Activated naive CD4-positive, alpha-beta T cell treated with anti-CD3 and anti-CD28 coated beads for 36 hours (primary cell): ENCODE measurements around the gene DIP2C. TPM values are rescaled to one million over a fixed set of nuclear protein-coding genes. Genes with fewer than 3 reads are reported as not detected.

Source experiments
- CTCF ChIA-PET: fragments of 350-600 bp; sonication (Branson Sonifier 250); formaldehyde crosslinking; loops from one replicate; lab custom pipeline; 2021; ENCODE audit warnings: antibody characterized with exemption; lab: Charles Lee
- DNase-seq: peaks from one replicate; pipeline ENCODE4 v3.0.0-alpha.2; 2020
- H3K27ac Mint-ChIP-seq: one replicate; pipeline ENCODE4 v1.8.0; 2021; ENCODE audit warnings: mild to moderate bottlenecking, mixed read lengths
- H3K27me3 Mint-ChIP-seq: one replicate; pipeline ENCODE4 v1.8.0; 2021; ENCODE audit warnings: low read depth, mixed read lengths
- H3K36me3 Mint-ChIP-seq: one replicate; pipeline ENCODE4 v1.8.0; 2021; ENCODE audit warnings: low read depth, mixed read lengths
- H3K4me1 Mint-ChIP-seq: one replicate; pipeline ENCODE4 v1.8.0; 2021; ENCODE audit warnings: low read depth, mixed read lengths
- H3K4me3 Mint-ChIP-seq: one replicate; pipeline ENCODE4 v1.8.0; 2021; ENCODE audit warnings: mild to moderate bottlenecking, moderate library complexity, mixed read lengths
- H3K9me3 Mint-ChIP-seq: one replicate; pipeline ENCODE4 v1.8.0; 2021; ENCODE audit warnings: mixed read lengths
- intact Hi-C: fragments of 100-400 bp; cut with micrococcal nuclease; formaldehyde crosslinking; loops from one replicate; pipeline ENCODE4 v1.15.1; 2023
- total RNA-seq, 2 experiments: library from RNA; stranded (reverse); gene quantifications; one replicate each; pipeline ENCODE4 v1.2.3, GENCODE V29; 2021

The DIP2C gene
- total RNA-seq, 2 experiments from 2014 or later, result 0.67 to 0.91 TPM

DNA sequence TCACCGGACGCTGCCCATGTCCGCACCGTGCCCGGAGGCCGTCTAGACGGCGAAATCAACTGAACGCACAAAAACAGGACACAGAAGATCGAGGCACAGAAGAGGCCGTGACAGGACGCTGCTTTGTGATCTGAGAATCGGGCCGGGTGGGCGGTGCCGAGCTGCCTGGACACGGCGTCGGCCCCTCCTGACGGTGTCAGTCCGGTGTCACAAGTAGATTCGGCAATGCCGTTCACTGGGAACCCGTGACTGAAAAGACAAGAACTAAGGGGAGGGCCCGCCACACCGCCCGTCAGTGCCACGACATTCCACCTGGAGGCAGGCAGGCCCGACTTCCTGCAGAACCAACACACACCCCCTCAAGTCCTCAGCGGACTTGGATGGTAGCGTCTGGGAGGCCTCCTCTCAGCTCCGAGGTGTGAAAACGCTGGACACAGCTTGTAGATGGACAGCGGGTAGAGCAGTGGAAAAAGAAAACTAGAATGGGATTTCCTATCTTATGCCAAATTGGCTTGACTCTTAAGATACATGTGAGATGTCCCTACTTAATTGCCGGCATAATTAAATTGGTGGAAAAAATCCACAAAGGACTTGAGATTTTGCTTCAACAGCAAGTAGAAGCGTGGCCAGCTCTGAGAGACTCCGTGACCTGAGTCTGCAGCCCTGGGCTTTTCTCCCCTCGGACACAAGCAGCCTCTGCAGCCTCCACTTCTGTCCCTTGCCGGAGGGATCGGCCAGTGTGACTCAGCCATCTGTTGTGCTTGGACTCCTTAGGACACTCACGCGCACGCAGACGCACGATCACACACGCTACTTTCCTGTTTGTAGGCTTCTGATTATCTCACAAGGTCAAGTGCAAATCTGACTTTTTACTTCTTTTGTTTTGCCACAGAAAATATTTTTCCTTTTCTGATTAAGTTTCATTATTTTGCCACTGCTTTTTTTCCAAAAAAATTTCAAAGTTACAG is 269.0 kb downstream of the DIP2C start:
- no peak for DNase-seq
- CTCF ChIA-PET, result no interaction called here
- Mint-ChIP-seq H3K4me1 (no peaks in the 10 kb centered on the region), H3K36me3 (no peaks in the 10 kb centered on the region), H3K27ac (no peak overlapping the region), H3K9me3 (no peaks in the 10 kb centered on the region), H3K4me3 (no peak overlapping the region), H3K27me3 (no peaks in the 10 kb centered on the region)
- intact Hi-C loops, result no loop called here

GRCh38 chr10:418894-419293 is 270.6 kb downstream of the DIP2C start:
- CTCF ChIA-PET, result no interaction called here

GRCh38 chr10:418226-418625 is 271.2 kb downstream of the DIP2C start:
- CTCF ChIA-PET, result interaction anchor here (0.7 kb wide), 1 partner anchor 93 kb away, joined by 9 read pairs; no protein-coding TSS in a partner anchor
- peaks cover 3% of the 10 kb centered on the region for H3K36me3 Mint-ChIP-seq
- no peak overlapping the region for H3K27ac Mint-ChIP-seq
- H3K4me3 Mint-ChIP-seq, result no peak overlapping the region
- H3K4me1 Mint-ChIP-seq, result no peaks in the 10 kb centered on the region
- H3K27me3 Mint-ChIP-seq, result peaks cover 2% of the 10 kb centered on the region
- H3K9me3 Mint-ChIP-seq, result no peaks in the 10 kb centered on the region
- no peak for DNase-seq
- intact Hi-C loops, result no loop called here

More at GRCh38 chr10:418894-419293, 270.6 kb downstream of the DIP2C start:
- H3K4me1 Mint-ChIP-seq, result no peaks in the 10 kb centered on the region
- no peak overlapping the region for H3K4me3 Mint-ChIP-seq
- H3K36me3 Mint-ChIP-seq, result no peaks in the 10 kb centered on the region
- intact Hi-C loops, result no loop called here
- no peak overlapping the region for H3K27ac Mint-ChIP-seq
- H3K27me3 Mint-ChIP-seq, result no peaks in the 10 kb centered on the region
- no peak for DNase-seq
- H3K9me3 Mint-ChIP-seq, result no peaks in the 10 kb centered on the region

DNA sequence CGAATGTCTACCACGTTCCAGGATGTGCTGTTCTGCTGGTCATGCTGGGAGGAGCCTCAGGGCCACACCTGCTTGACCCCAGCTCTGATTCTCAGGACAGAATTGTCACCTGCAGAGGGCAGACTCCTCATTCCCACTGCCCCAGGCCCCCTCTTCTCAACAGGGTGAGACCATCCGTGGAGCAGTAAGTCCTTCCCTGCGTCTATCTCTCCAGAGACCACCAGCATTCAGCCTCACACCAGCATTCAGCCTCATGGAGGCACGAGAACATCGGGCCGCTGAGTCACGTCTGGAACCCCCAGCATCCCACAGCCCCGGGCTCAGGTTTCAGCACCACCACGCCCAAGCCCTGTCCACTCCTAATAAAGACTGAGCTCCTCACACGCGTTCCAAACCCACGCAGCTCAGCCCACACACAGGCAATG is 273.4 kb downstream of the DIP2C start:
- CTCF ChIA-PET, result no interaction called here
- H3K4me1 Mint-ChIP-seq, result no peaks in the 10 kb centered on the region
- intact Hi-C loops, result no loop called here
- no peak overlapping the region for H3K27ac Mint-ChIP-seq
- peaks cover 2% of the 10 kb centered on the region for H3K27me3 Mint-ChIP-seq
- no peaks in the 10 kb centered on the region for H3K9me3 Mint-ChIP-seq
- no peak for DNase-seq
- H3K36me3 Mint-ChIP-seq, result peaks cover 3% of the 10 kb centered on the region
- no peak overlapping the region for H3K4me3 Mint-ChIP-seq

DNA sequence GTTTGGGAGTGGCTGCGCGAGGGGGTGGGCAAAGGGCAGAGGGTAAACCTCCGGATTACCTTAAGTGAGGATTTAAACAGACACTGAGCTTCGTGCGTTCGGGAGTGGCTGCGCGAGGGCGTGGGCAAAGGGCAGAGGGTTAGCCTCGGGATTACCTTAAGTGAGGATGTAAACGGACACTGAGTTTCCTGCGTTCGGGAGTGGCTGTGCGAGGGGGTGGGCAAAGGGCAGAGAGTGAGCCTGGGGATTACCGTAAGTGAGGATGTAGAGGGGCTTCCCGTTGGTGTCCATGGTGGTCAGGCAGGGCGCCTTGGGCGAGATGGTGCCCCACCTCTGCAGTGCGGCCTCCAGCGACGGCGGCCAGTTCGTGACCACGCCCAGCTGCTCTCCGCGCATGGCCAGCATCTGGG is 275.8 kb downstream of the DIP2C start:
- H3K4me1 Mint-ChIP-seq, result no peaks in the 10 kb centered on the region
- intact Hi-C loops, result no loop called here
- H3K9me3 Mint-ChIP-seq, result no peaks in the 10 kb centered on the region
- peaks cover 3% of the 10 kb centered on the region for H3K36me3 Mint-ChIP-seq
- no peak overlapping the region for H3K27ac Mint-ChIP-seq
- no peak for DNase-seq
- peaks cover 2% of the 10 kb centered on the region for H3K27me3 Mint-ChIP-seq
- H3K4me3 Mint-ChIP-seq, result no peak overlapping the region
- CTCF ChIA-PET, result no interaction called here

GRCh38 chr10:412109-412508 is 277.4 kb downstream of the DIP2C start:
- intact Hi-C loops, result no loop called here
- DNase-seq, result no peak
- H3K9me3 Mint-ChIP-seq, result no peaks in the 10 kb centered on the region
- H3K4me1 Mint-ChIP-seq, result no peaks in the 10 kb centered on the region
- H3K27me3 Mint-ChIP-seq, result peaks cover 2% of the 10 kb centered on the region
- CTCF ChIA-PET, result no interaction called here
- peaks cover 3% of the 10 kb centered on the region for H3K36me3 Mint-ChIP-seq
- no peak overlapping the region for H3K4me3 Mint-ChIP-seq
- no peak overlapping the region for H3K27ac Mint-ChIP-seq

GRCh38 chr10:411603-412002 is 277.9 kb downstream of the DIP2C start:
- Mint-ChIP-seq H3K9me3 (no peaks in the 10 kb centered on the region), H3K4me3 (no peak overlapping the region), H3K36me3 (peaks cover 3% of the 10 kb centered on the region), H3K27ac (no peak overlapping the region), H3K4me1 (no peaks in the 10 kb centered on the region), H3K27me3 (peaks cover 2% of the 10 kb centered on the region)
- CTCF ChIA-PET, result no interaction called here
- intact Hi-C loops, result no loop called here
- no peak for DNase-seq

DNA sequence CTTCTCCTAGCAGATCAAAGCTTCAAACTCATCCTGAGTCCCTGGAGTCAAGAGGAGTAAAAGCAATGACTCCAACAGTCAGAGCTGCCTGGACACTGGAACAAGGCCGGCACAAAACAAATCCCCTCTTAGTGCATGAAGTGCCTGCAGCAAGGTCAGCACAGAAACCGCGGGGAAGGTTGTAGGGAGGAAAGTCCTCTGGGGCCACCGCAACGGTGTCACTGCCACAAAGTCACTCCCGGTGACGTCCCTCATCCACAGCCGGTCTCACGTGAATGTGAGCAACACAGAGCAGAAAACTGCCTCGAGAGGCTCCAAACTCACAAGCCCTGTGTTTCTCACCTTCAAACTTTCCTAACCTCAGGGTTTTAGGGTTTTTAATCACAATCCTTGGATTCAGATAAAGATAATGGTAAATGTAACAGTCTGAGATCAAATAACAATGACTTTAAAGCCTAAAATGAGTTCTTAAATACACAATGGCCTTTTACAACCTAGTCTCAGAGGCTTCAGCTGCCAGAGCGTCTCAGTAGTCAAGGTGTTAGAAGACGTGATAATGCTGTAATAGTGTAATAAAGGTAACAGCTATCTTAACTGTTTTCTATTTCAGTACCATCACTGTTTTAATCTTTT is 279.9 kb downstream of the DIP2C start:
- Mint-ChIP-seq H3K27ac (no peak overlapping the region), H3K36me3 (peaks cover 9% of the 10 kb centered on the region), H3K4me1 (no peaks in the 10 kb centered on the region), H3K9me3 (no peaks in the 10 kb centered on the region), H3K27me3 (peaks cover 2% of the 10 kb centered on the region), H3K4me3 (no peak overlapping the region)
- no peak for DNase-seq
- CTCF ChIA-PET, result no interaction called here
- intact Hi-C loops, result no loop called here

- H3K27ac Mint-ChIP-seq, result no peak overlapping the region
- H3K27me3 Mint-ChIP-seq, result no peaks in the 10 kb centered on the region
- peaks cover 5% of the 10 kb centered on the region for H3K36me3 Mint-ChIP-seq
- DNase-seq, result no peak
- H3K9me3 Mint-ChIP-seq, result no peaks in the 10 kb centered on the region
- no peaks in the 10 kb centered on the region for H3K4me1 Mint-ChIP-seq
- CTCF ChIA-PET, result no interaction called here
- no peak overlapping the region for H3K4me3 Mint-ChIP-seq
- intact Hi-C loops, result no loop called here
Measured at GRCh38 chr10:408236-408635, 281.2 kb downstream of the DIP2C start.

DNA sequence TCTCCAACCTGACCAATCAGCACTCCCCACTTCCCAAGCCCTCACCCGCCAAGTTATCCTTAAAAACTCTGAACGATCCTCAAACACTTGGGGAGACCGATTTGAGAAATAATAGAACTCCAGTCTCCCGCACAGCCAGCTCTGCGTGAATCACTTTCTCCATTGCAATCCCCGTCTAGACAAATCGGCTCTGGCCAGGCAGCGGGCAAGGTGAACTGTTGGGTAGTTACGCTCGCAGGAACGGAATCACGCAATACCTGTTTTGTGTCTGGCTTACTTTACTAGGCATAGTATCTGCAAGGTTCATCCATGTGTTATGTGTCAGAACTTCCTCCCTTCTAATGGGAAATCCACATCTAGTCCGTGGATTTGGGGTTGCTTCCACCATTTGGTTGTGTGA is 282.5 kb downstream of the DIP2C start:
- DNase-seq, result no peak
- Mint-ChIP-seq H3K27me3 (no peaks in the 10 kb centered on the region), H3K9me3 (no peaks in the 10 kb centered on the region), H3K4me3 (no peak overlapping the region), H3K4me1 (no peaks in the 10 kb centered on the region), H3K27ac (no peak overlapping the region), H3K36me3 (peaks cover 5% of the 10 kb centered on the region)
- intact Hi-C loops, result no loop called here
- CTCF ChIA-PET, result no interaction called here

DNA sequence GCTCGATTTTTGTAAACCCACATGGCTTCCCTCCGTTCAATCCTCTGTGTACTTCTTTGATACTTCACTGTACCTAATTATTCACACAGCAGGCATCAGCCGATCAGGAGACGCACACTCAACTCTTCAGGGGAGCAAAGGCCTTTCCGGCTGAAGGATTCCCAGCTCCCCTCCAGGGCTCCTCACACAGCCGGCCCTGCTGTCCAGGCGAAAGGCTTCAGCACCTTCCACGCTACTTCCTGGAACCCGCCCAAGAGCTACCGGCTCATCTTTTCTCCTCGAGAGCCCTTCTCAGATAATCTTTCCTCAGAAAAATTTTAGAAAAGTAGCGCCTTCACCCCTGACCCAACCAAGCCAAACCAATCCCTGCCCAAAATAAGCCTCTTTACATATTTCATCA is 283.8 kb downstream of the DIP2C start:
- H3K9me3 Mint-ChIP-seq, result no peaks in the 10 kb centered on the region
- intact Hi-C loops, result no loop called here
- DNase-seq, result no peak
- peaks cover 5% of the 10 kb centered on the region for H3K36me3 Mint-ChIP-seq
- no peaks in the 10 kb centered on the region for H3K4me1 Mint-ChIP-seq
- H3K27ac Mint-ChIP-seq, result no peak overlapping the region
- H3K4me3 Mint-ChIP-seq, result no peak overlapping the region
- no peaks in the 10 kb centered on the region for H3K27me3 Mint-ChIP-seq
- CTCF ChIA-PET, result no interaction called here

DNA sequence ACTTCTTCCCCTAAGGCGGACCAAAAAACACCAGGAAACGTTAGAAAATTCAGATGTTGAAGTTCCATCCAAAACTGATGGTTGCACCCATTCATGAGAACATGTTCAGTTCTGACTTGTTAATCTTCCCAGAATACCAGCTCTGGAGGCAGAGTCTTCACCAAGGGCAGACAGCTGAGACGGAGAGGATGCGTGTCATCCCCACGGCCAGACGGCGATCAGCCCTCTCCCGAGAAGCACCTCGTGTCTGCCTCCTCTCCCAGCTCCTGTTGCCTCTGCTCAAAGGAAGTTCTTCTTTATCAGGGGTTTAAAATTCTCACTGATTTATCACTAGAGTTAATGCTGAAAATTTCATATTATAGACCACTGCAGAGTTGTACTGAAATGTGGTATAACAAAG is 284.5 kb downstream of the DIP2C start:
- DNase-seq, result no peak
- intact Hi-C loops, result no loop called here
- Mint-ChIP-seq H3K27me3 (no peaks in the 10 kb centered on the region), H3K36me3 (peaks cover 5% of the 10 kb centered on the region), H3K4me1 (no peaks in the 10 kb centered on the region), H3K9me3 (no peaks in the 10 kb centered on the region), H3K4me3 (no peak overlapping the region), H3K27ac (no peak overlapping the region)
- CTCF ChIA-PET, result no interaction called here

DNA sequence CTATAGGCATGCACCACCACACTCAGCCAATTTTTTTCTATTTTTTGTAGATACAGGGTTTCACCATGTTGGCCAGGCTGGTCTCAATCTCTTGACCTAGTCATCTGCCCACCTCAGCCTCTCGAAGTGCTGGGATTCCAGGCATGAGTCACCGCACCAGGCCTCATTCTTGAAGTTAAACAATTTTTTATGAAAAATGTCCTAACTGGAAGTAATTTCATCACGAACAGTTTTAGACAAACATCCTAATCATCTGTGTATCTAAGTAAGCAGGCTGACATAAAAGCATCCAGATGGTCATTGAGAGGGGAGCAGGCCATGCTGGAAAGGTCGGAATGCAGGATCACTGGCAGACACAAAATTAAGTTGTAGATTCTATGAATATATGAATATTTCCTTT is 285.1 kb downstream of the DIP2C start:
- intact Hi-C loops, result no loop called here
- Mint-ChIP-seq H3K4me1 (no peaks in the 10 kb centered on the region), H3K9me3 (no peaks in the 10 kb centered on the region)

More for the DNA sequence above, 285.1 kb downstream of the DIP2C start:
- peaks cover 5% of the 10 kb centered on the region for H3K36me3 Mint-ChIP-seq
- no peak overlapping the region for H3K27ac Mint-ChIP-seq
- CTCF ChIA-PET, result no interaction called here
- no peak overlapping the region for H3K4me3 Mint-ChIP-seq
- no peaks in the 10 kb centered on the region for H3K27me3 Mint-ChIP-seq
- no peak for DNase-seq
